DLD1 (cell line): ENCODE measurements around the gene DACH2.
"Not testable (repeated sequence)": the region's sequence is repeated elsewhere in the genome, so short reads cannot be mapped to it uniquely, and the experiment has no call there.

ENCODE experiments used
- in situ Hi-C: cut with HindIII; loops from 2 replicates; pipeline ENCODE4 v1.10.0; 2017; ENCODE audit warnings: low sequenced_read_pairs

DACH2 gene

DNA sequence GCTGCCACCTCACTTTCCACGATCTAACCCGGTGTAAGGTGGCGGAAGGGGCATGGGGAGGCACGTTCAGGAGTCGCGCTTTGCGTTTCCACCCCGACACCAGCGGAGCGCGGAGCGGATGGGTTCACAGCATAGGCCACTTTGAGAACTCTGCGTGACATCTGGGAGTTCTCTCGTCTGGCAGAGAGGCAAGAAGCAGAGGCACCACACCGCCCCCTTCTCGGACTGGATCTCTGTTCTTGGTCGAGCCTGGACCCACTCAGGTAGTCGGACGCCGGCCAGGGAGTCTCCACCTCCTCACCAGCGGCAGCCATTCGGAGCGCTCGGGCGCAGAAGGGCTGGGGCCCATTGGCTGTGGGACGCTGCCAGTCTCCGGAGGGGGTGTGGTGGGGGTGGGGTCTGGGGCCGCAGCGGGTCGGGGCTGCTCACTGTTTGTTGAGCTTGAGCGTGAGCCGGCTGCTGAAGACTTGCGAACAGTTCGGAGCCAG, at the start of gene DACH2:
DACH2 (plus strand) TSS at position 428 of the 488 bp plus-strand sequence.
- in situ Hi-C loops = no loop called here

GRCh38 chrX:86102341-86102740, 45.9 kb upstream of the DACH2 start:
- in situ Hi-C loops = no loop called here

DNA sequence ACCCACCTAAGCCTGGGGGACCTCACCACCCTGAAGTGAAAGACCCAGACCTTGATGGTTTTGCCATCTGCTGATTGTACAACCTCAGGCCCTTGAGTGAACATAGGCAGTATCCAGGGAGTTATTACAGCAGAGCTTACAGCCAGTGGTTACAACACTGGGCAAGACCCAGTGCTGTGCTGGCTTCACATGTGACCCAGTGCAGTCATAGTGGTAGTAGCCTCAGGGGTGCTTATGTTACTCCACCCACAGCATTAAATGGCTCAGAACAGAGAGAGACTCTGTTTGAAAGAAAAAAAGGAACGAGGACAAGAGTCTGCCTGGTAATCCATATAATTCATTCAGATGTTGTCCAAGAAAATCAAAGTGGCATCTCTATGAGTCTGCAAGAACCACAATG, 45.2 kb upstream of the DACH2 start:
- in situ Hi-C loops = no loop called here

- in situ Hi-C loops = no loop called here
Measured at GRCh38 chrX:86104526-86104925, 43.7 kb upstream of the DACH2 start.

GRCh38 chrX:86121916-86122315, 26.3 kb upstream of the DACH2 start:
- in situ Hi-C loops = no loop called here

DNA sequence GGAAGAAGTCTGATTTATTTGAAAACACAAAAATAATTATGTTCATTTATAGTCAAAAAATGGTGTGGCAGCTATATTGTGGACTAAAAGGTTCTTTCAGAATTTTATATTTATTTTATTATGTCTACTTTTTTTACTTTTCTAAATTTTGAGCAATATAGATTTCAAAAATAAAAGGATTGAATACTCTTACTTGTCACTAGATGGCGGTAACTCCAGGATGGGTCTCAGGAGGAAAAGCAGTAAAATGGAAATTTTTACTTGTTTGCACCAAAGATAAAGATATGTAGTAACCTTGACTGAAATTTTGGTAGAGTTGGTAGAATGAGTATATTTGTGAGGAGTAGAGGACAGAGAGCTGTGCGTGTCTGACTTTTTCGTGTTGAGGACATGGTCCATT, 14.5 kb upstream of the DACH2 start:
- in situ Hi-C loops = no loop called here

DNA sequence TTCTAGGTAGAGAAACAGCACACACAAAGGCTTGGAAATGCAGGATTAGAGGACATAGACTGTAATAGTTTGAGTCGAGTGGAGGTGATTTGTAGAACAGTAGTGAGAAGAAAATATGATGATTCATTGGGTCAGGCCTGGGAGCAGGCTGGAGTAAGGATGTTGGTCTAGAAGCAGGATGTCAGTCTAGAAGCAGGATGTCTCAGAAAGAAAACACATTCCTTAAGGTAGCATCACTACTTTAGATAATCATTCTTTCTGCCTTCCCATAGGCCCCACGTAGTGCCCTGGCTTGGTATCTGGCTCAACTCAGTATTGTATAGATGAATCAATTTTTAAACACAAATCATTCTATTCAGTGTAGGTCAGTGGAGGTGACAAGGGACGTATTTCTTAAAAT, 11.2 kb upstream of the DACH2 start:
- in situ Hi-C loops = no loop called here

DNA sequence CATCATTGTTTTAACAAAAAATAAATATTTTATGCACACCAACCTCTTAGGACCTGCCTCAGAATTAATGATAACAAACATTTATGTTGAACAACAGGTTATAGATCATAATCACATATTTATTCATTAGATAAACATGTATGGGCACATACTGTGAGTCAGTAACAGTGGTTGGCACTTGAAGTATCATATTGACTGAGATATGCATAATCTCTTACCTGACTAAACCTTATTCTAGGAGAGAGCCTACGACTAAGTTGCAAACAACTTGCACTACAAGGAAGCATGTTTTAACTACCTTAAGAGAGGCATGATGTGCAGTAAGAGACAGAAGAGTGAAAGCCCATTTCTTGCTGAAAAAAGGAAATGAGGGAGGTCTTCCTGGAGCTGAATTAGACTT, 6.5 kb upstream of the DACH2 start:
- in situ Hi-C loops = no loop called here

GRCh38 chrX:86146102-86146501, 2.1 kb upstream of the DACH2 start:
- in situ Hi-C loops = no loop called here

DNA sequence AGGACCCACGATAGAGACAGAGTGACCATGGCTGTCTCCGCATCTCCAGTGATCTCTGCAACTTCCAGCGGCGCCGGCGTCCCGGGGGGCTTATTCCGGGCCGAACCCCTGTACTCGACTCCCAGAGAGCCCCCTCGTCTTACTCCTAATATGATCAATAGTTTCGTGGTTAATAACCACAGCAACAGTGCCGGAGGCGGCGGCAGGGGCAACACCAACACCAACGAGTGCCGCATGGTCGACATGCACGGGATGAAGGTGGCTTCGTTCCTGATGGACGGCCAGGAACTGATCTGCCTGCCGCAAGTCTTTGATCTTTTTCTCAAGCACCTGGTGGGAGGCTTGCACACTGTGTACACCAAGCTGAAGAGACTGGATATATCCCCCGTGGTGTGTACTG, 343 bp downstream of the DACH2 start:
- in situ Hi-C loops = no loop called here

DNA sequence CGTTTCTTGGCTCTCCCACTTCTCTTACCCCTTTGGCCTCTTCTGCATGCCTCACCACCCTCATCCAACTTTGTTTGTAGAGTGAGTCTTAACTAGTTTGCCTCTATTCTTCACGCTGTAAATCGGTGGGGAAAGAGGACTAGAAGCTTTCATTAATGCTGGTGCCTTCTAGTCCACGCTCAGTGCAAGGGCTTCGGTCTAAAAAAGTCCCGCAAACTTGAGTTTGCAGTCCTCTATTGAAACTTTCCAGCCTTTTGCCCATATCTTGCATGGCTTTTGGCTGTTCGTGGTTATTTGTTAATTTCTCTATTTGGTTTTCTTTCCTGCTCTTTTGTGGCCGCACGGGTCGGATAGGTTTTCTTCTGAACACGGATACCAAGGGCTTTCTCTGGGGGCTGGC, 868 bp downstream of the DACH2 start:
- in situ Hi-C loops = no loop called here

DNA sequence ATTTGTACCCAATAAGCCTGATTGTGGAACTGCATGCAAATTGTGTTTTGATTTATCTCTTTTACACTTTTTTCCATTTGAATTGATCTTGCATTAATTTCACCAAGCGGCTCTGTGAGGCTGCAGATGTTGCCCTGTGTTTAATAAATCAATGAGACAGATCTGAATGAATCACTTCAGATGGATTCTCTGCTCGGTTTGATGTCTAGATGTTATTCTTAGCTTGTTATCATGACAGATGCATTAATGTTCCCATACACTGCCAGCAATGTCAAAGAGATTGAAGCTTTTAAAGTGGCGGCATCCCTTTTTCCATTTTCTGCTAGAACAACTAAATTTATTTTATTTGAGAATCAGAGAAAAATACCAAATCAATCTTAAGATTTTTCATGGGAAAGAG, 6.3 kb downstream of the DACH2 start:
- in situ Hi-C loops = no loop called here

DNA sequence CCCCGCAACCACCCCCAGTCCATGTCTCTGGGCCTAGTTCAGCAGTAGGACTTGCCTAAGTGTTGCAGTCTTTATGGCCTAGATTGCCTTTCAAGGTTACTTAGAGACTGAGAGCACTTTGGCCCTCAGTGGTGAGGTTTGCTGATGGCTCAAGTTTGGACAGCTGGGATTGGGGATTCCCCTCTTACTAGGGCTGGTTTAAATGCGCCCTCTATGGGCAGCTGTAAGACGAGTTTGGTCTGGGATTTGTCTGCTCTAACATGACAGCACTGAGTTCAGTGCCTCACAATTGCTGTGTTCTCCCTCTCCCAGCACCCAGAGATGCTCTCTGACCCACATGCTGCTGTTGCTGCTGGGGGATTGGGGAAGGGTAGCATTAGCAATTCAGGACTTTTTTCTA, 23.1 kb downstream of the DACH2 start:
- in situ Hi-C loops = no loop called here

GRCh38 chrX:86178906-86179305, 30.7 kb downstream of the DACH2 start:
- in situ Hi-C loops = no loop called here

DNA sequence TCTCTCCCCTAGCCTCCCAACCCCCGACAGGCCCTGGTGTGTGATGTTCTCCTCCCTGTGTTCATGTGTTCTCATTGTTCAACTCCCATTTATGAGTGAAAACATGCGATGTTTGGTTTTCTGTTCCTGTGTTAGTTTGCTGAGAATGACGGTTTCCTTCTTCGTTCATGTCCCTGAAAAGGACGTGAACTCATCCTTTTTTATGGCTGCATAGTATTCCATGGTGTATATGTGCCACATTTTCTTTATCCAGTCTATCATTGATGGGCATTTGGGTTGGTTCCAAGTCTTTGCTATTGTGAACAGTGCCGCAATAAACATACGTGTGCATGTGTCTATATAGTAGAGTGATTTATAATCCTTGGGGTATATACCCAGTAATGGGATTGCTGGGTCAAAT, 33.1 kb downstream of the DACH2 start:
- in situ Hi-C loops = not testable (repeated sequence)

GRCh38 chrX:86192827-86193226, 44.6 kb downstream of the DACH2 start:
- in situ Hi-C loops = no loop called here

DNA sequence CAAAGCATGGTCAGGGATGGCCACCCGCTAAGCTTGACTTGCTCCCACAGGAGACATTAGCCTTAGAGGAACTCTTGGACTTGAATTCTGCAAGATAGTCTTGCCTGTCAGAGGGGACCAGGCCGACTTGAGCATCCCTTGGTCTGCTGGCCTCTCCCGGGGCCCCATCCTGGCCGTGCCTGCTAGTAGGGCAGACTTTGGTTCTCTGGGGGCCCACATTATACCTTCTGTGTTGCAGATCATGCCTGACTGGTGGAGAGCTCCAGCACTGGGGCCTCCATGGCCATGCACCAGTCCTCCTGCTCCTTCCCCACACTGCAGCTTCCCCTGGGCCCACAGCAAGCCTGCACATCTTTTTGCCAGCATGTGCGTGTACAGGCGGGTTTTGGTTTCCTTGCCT, 46.5 kb downstream of the DACH2 start:
- in situ Hi-C loops = no loop called here

DNA sequence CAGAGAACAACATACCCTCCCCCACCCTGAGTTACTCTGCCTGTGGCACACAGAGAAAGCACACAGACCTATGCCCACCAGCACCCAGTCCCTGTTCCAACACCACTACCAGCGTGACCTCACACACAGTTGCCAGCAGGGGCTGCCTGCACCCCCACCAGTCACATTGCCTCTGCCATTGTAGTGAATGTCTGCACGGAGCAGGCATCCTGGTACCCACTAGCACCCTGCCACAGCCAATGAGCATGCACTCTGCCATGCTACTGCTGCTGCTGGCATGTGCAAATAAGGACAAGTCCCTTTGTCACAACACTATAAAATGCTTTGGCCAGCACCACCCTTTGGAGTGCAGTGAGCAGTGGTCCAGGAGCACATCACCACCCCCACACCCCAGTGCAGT, 47.1 kb downstream of the DACH2 start:
- in situ Hi-C loops = no loop called here

DNA sequence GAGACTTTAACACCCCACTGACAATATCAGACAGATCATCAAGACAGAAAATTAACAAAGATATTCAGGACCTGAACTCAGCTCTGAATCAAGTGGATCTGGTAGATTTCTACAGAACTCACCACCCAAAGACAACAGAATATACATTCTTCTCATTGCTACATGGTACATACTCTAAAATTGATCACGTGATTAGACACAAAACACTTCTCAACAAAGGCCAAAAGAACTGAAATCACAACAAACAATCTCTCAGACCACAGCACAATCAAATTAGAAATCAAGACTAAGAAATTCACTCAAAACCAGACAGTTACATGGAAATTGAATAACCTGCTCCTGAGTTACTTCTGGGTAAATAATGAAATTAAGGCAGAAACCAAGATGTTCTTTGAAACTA, 49.6 kb downstream of the DACH2 start:
- in situ Hi-C loops = no loop called here

- in situ Hi-C loops = no loop called here
Measured at GRCh38 chrX:86210772-86211171, 62.5 kb downstream of the DACH2 start.

DNA sequence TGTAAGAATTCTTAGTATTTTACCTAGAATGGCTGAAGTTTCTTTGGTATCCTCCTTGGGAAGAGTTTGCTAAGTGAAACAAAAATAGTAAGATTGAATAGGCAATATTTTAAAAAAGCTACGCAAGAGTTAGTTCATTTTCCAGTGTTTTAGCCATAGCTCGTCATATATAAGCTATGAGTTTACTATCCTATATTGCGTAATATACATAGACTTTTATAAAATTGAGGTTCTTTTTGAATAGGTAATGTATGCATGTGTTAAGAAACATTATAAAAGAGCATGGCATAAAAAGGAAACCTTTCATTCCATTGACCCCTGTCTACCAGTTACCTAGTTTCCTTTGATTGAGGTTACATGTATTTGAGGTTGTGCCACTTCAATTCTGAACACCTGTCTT, 67.0 kb downstream of the DACH2 start:
- in situ Hi-C loops = no loop called here

DNA sequence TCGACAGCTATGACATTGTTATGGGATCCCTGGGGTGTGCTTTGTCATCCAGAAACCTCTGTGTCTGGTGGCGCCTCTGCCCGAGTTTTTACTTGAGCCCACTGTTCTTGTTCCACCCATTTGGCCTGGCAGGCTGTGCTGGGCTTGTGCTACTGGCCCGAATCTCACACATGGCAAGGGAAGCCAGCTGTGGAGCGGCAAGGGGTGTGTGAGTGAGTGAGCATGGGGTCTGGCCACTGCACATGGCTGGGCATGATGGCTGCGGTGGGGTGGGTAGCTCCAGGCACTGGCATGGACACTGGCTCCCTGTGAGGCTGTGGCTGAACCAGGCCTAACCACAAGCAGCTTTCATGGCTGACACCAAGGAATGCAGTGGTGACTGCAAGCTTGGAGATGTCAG, 89.2 kb downstream of the DACH2 start:
- in situ Hi-C loops = no loop called here

- in situ Hi-C loops = no loop called here
Measured at GRCh38 chrX:86241547-86241946, 93.3 kb downstream of the DACH2 start.

DNA sequence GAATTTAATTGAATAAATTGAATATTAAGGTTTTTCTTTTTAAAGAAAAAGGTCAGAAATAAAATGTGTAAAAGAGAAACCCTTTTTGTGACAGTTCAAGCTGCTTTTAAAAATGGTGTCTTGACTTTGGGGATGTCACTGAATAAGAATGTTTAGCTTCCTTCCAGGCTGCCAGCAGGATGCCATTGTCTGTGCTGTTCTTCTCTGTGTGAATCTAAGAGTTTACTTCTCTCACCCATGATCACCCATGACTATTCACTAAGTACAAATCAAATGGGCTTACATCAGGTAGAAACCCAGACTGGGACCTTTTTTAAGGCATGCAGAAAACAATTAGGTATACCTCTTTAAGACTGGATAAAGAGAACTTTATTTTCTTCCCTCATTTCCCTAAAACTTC, 115.3 kb downstream of the DACH2 start:
- in situ Hi-C loops = no loop called here
